ENCODE results near the gene GLYATL2.

The GLYATL2 gene

DNA sequence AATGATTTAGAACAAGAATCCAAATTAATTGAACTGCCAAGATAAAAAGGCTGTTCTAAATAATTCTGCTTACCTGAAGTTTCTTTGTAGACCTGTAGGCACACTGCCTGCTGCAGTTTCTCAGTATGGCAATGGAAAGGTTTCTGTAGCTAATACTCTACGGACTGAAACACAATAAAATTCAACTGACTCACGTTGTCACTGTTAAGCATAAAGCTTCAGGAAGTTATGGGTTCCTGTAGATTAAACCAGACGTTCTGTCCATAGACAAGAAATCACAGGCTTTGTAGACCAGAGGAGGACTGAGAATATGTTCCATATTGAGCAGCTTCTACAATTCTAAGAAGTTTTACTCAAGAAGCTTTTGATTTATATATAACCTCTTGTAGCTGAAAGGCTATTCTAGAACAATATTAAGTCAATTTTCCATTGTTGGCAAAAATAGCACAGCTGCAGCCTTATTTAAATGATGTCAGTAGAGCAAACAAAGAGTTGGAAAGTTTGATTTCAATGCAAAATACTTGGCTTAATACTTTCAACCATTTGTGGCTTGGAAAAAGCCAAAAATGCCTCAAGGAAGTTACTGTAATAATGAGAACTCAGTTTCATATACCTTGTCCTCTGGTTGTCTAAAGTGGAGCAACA is at the start of gene GLYATL2:
Gene GLYATL2, minus strand, starts transcription at position 344 of the 645 bp plus-strand sequence. CDS start 5,092 bp downstream, outside the sequence.
- DNase-seq: no peak

GRCh38 chr11:58893899-58894298 is 49.4 kb upstream of the GLYATL2 start:
- no peak for DNase-seq

DNA sequence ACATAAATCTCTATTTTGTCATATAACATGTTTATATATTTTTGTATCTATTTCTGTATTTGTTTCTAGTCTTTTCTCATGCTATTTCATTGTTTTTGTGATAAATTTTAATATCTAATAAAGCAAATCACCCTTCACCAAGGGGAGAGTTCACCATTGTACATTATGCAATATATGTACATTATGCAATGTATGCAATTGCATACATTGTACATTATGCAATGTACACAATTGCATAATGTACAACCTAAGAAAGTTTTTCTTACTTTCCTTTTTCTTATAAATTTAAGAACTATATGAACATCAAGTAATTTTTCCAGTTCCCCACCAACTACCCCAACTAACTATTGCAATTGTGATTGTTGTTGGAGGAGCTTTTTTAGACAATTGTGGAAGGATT is 44.1 kb upstream of the GLYATL2 start:
- no peak for DNase-seq

- DNase-seq: no peak
Measured at GRCh38 chr11:58887452-58887851, 42.9 kb upstream of the GLYATL2 start.

GRCh38 chr11:58880625-58881024 is 36.1 kb upstream of the GLYATL2 start:
- DNase-seq: no peak

DNA sequence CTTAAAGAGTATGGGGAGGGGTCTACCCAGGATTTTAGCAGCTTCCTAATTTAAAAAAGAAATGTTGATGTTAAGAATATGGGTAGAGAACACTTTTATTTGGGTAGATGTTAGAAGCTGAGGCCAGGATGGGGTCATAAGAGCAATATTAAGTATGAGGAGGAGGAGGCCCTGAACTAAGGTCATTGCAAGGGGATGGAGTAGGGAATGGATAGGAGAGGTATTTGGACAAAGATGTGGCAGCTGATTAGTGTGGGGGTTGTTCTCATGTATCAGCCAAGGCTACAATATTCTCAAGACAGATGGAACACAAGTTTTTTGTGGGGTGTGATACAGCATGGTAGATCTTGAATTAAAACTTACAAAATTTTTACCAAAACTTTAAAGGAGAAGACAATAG is 35.7 kb upstream of the GLYATL2 start:
- DNase-seq: no peak

DNA sequence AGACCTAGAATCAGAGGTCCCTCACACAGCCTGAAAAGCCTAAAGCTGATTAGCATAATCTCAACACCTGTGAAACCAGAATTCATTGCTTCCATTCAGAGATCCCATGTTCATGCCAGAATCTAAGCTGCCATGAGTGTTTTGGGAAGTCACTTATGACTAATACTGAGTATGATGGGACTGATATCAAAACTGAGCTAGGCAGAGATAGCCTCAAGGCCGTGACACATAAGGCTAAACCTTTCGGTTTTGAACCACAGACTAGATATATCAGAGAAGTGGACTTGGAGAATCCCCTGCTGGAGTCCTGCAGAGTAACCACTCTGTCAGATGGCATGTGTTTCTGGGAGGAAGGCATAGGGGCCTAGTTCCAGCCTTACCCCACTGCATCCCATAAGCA is 23.1 kb upstream of the GLYATL2 start:
- DNase-seq: no peak

- DNase-seq: no peak
Measured at GRCh38 chr11:58866788-58867187, 22.3 kb upstream of the GLYATL2 start.

GRCh38 chr11:58864335-58864734 is 19.8 kb upstream of the GLYATL2 start:
- no peak for DNase-seq

- DNase-seq: no peak
Measured at GRCh38 chr11:58863697-58864096, 19.2 kb upstream of the GLYATL2 start.

GRCh38 chr11:58861533-58861932 is 17.0 kb upstream of the GLYATL2 start:
- no peak for DNase-seq

- DNase-seq: no peak
Measured at GRCh38 chr11:58856806-58857205, 12.3 kb upstream of the GLYATL2 start.

GRCh38 chr11:58845386-58845785 is 882 bp upstream of the GLYATL2 start:
- no peak for DNase-seq

- no peak for DNase-seq
Measured at GRCh38 chr11:58837707-58838388, 6.7 kb downstream of the GLYATL2 start.

GRCh38 chr11:58832056-58832645 is 12.4 kb downstream of the GLYATL2 start:
- no peak for DNase-seq

GRCh38 chr11:58830673-58831301 is 13.7 kb downstream of the GLYATL2 start:
- DNase-seq: no peak

GRCh38 chr11:58829786-58830185 is 14.7 kb downstream of the GLYATL2 start:
- no peak for DNase-seq

GRCh38 chr11:58813693-58814092 is 30.8 kb downstream of the GLYATL2 start:
- no peak for DNase-seq

DNA sequence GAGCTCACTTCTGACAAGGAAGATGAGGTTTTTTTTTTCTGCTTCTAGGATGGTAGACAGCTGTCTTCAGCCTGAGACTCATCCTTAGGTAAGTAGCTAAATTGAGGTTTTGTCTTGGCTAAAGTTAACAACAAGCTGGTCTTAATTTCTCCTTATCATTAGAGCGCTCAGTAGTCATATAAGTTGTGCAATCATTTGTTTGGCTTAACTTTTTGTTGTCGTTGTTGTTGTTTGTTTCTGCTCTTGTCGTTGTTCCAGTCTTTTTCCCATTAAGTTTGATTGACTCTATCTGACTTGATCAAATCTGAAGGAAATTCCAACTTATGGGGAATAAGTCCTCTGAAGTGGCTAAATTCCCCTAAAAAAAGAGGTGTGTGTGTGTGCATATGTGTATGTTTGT is 33.0 kb downstream of the GLYATL2 start:
- DNase-seq: no peak

GRCh38 chr11:58807343-58807742 is 37.2 kb downstream of the GLYATL2 start:
- no peak for DNase-seq

DNA sequence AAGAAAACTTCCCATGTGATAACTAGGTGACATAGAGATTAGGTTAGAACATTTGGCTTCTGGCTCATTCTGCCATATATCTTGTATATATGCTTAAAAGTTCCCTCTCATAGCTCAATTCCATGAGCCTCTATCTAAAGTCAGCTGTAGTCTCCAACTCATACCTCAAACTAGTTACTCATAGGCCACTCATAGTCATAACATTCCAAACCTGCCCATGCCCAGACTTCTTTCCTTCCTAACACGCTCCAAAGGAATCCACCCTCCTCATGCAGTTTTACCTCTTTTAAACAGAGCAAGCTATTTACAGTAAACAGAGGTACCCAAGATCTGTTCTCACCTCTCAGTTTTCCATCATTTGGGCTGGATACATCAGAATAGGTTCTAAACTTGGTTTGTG is 39.4 kb downstream of the GLYATL2 start:
- DNase-seq: no peak

DNA sequence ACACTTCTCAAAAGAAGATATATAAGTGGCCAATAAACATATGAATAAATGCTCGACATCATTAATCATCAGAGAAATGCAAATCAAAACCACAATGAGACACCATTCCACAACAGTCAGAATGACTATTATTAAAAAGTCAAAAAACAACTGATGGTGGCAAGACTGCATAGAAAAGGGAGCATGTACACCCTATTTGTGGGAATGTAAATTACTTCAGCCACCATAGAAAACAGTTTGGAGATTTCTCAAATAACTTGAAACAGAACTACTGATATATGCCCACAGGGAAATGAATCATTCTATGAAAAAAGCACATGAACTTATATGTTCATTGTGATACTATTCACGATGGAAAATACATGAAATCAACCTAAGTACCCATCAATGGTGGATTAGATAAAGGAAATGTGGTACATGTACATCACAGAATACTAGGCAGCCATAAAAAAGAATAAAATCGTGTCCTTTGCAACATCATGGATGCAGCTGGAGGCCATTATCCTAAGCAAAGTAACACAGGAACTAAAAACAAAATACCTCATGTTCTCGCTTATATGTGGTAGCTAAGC is 42.4 kb downstream of the GLYATL2 start:
- DNase-seq: no peak

GRCh38 chr11:58801302-58801701 is 43.2 kb downstream of the GLYATL2 start:
- DNase-seq: no peak

DNA sequence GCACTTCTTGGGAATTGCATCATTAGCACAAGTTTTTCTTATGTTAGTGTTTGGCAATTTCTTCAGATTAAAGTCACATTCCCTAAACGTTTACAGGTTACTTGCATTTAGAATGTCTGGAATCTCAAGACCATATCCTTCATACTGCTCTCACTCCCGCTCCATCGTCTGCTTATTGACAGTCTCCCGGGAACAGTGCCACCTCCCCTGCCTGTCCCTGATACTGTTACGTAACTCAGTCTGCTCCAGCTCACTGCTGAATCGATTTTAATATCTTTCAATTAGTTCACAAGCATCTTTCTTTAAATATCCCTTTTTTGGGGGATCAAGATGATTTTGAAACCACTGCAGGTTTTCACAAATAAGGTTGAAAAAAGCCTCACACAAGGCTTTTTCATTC is 48.2 kb downstream of the GLYATL2 start:
- no peak for DNase-seq
